ENCODE results near the gene CPNE7. TPM values are rescaled to one million over a fixed set of nuclear protein-coding genes. Genes with fewer than 3 reads are reported as not detected.

The CPNE7 gene
- total RNA-seq, 4 donors from 2014 or later: 0.19 to 2.4 (median 1.1) TPM; not detected in 1

DNA sequence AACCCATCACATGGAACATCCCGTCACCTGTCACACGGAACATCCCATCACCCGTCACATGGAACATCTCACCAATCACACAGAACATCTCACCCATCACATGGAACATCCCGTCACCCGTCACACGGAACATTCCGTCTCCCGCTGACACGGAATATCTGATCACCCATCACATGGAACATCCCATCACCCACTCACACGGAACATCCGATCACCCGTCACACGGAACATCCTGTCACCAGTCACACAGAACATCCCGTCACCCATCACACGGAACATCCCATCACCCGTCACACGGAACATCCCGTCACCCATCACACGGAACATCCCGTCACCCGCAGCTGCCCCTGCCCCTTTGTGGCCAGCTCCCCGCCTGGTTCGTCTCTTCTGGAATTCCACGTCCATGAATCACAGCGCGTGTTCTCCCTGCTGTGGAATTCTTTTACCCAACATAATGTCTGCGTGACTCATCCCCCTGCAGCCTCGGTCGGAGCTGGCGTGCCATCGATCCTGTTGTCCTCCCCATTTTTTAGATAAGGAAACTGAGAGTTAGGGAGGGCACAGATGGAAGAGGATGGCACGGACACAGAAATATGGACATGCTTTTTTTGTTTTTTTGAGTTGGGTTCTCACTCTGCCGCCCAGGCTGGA, 5.6 kb downstream of the CPNE7 start:
- no peak for DNase-seq (ENCODE audit: low spot score)
- TF ChIP-seq, protein P1, sequence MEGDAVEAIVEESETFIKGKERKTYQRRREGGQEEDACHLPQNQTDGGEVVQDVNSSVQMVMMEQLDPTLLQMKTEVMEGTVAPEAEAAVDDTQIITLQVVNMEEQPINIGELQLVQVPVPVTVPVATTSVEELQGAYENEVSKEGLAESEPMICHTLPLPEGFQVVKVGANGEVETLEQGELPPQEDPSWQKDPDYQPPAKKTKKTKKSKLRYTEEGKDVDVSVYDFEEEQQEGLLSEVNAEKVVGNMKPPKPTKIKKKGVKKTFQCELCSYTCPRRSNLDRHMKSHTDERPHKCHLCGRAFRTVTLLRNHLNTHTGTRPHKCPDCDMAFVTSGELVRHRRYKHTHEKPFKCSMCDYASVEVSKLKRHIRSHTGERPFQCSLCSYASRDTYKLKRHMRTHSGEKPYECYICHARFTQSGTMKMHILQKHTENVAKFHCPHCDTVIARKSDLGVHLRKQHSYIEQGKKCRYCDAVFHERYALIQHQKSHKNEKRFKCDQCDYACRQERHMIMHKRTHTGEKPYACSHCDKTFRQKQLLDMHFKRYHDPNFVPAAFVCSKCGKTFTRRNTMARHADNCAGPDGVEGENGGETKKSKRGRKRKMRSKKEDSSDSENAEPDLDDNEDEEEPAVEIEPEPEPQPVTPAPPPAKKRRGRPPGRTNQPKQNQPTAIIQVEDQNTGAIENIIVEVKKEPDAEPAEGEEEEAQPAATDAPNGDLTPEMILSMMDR (IDR thresholded peaks at IDR 0.05): no peak
- ATAC-seq (ENCODE audit: low FRiP score): peak; percentile 83

DNA sequence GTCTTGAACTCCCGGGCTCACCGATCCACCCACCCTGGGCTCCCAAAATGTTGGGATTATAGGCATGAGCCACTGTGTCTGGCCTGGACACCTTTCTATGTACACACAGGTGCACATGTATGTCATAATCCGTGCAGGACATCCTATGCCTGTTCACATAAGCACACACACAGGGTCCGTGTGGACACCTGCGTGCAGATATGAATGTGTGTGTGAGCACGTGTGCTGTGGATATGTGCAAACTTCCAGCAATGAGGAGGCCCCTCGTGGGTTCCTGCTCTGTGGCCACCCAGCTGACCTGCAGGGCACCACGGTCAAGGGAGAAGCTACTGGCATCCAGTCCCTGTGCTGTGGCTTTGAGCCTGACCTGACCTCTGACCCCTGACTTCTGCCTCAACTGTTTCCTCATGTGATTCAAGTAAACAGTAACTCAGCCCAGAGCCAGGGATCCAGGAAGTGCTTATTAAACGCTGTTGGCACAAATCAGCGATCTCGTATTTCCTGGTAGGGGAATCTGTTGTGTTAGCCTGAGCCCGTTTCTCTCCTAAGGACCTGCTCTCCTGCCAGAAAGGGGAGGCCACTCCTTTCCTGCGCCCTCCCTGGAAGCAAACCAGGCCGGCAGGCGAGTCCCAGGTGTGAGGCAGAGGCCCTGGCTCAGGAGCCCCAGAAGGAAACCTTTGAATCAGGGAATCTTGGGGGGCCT, 6.5 kb downstream of the CPNE7 start:
- TF ChIP-seq, protein P1 (IDR thresholded peaks at IDR 0.05): no peak
- no peak for DNase-seq (ENCODE audit: low spot score)
- peak; percentile 29 for ATAC-seq (ENCODE audit: low FRiP score)

DNA sequence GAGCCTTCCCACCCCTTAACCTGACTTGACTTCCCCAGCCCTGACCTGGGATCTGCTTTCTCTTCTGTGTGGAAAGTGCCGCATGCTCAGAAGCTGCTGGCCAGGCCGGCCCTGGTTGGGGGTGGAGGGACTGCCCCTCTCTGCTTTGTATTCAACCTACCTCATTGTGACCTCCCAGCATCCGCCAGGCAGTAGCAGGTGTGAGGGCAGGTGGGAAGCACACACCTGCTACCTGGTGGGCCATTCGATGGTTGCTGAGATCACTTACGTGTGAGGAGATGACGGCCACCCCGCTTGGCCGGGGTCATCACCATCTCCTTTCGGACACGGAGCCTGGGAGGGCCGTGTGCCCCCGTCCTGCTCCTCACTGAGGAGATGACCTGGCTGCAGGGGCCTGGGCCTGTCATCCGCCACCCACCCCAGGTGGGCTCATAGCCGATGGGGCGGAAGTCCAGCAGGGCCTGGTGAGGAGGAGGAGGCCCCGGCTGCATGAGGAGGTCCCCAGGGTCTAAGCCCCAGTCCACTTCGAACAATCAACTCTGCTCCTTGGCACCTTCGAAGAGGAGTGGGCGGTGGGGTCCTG, 7.1 kb downstream of the CPNE7 start:
- DNase-seq (ENCODE audit: low spot score) (no peak), ATAC-seq (ENCODE audit: low FRiP score) (no peak)
- TF ChIP-seq, protein P1 (IDR thresholded peaks at IDR 0.05): no peak

DNA sequence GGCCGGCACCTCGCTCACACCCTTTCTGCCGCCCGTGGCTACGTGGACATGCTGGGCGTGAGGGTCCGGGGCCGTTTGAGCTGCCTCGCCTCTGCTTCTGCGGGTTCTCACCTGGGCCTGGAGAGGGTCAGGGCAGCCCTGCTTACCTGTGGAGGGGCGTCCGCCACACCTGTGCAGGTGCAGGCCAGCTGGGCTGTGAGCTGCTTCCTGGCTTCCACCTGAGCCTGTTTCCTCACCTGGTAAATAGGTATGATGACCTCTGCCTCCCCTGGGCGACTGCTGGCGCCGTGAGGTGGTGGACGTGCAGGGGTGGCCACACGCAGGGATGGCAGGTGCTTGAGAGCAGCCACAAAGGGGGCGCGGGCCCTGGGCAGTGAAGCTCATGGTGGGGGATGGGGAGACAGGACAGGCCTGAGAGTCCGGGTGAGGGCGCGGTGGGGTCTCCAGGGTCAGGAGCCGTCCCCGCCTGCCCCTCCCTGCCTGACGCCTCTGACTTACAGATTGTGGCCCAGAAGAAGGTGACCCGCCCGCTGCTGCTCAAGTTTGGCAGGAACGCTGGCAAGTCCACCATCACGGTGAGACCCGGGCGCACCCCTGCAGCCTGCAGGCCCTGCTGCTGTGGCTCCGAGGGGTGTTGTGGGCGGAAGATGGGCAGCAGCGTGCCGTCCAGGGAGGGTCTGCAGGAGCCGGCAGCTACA, 7.8 kb downstream of the CPNE7 start:
- ATAC-seq (ENCODE audit: low FRiP score) (no peak), DNase-seq (ENCODE audit: low spot score) (no peak)
- TF ChIP-seq, protein P1 (IDR thresholded peaks at IDR 0.05): no peak

DNA sequence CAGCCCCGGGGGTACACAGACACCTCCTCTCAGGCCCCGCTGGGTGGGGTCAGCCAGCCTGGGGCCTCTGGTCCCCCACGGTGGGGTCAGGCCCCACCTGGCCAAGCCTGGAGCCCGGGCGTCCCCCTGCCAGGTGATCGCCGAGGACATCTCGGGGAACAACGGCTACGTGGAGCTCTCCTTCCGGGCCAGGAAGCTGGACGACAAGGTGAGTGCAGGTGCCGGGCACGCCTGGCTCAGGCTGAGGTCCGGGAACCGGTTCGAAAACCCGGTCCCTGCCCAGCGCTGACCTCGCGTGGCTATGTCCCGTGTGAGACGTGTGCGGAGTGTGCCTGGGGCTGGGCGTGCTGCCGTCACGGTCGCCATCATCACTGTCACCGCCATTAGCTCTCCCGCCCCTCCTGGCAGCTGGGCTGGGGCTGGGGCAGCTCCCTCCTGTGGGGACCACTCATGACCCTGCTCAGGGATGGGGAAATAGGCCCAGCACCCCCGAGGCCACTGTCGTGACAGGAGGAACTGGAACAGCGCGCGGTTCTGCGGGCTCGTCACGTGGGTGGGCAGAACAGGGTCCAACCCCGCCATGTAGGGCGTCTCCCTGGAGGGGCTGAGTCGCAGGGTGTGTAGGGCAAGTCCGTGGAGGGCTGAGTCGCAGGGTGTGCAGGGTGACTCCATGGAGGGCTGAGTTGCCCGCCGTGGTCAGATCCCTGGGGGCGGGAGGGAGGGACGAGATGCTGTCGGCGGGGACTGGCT, 8.5 kb downstream of the CPNE7 start:
- DNase-seq (ENCODE audit: low spot score): no peak
- no peak for ATAC-seq (ENCODE audit: low FRiP score)
- TF ChIP-seq, protein P1 (IDR thresholded peaks at IDR 0.05): no peak

DNA sequence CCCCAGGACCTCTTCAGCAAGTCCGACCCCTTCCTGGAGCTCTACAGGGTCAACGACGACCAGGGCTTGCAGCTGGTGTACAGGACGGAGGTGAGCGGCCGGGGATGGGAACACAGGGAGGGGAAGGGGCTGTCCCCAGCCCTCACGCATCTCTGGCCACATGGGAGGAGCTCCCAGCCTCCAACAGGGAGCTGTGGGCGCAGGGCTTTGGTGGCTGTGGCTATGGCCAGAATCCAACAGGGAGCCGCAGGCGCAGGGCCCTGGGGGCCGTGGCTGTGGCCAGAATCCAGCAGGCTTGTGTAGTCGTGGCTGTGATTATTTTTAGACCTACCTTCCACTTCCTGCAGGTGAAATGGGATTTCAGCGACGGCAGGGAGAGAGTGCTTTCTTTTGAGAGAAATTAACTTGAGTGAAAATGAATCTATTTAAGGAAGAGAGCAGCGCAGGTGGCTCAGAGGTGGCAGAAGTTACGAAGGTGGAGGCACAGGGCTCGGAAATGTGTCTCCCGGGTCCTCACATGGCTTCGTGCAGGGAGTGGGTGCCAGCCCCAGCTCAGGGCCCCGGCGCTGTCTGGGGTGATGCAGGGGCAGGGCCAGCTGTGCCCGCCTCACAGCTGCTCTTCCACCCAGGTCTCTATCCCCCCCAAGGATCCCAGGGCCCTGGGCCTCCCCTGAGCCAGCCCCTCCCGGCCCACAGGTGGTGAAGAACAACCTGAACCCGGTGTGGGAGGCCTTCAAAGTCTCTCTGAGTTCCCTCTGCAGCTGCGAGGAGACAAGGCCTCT, 9.4 kb downstream of the CPNE7 start:
- DNase-seq (ENCODE audit: low spot score): no peak
- ATAC-seq (ENCODE audit: low FRiP score): no peak
- TF ChIP-seq, protein P1 (IDR thresholded peaks at IDR 0.05): no peak
